Measurements from ENCODE around the gene PRADC1. TPM values are rescaled to one million over a fixed set of nuclear protein-coding genes. Genes with fewer than 3 reads are reported as not detected.

Gene PRADC1
- total and polyA plus RNA-seq, 2 donors (not counting 3 experiments of a cell fraction or from before 2014, with no cell fraction given) = 19.6 to 32.7 TPM

DNA sequence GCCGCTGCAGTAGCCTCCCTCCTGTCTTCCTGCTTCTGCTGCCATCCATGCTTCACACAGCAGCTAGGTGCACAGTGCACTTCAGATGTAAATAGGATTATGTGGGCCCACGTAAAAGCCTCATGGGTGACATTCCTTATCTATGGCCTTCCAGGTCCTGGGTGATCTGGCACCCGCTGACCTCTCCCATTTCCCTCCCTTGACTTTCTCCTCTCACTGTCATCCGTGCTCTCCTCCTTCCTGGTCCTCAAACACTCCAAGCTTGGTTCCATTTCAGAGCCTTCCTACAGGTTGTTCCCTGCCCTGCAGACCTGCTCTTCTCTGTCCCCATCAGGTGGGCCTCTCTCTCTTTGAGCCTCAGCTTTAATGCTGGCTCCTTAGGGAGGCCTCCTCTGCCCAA is 23.0 kb downstream of the PRADC1 start:
- Histone ChIP-seq H2AFZ (ENCODE audit: low read depth, low read length) (no peak overlapping the region), H3K27ac (ENCODE audit: insufficient read depth, low read depth, low read length) (no peak overlapping the region), H3K36me3 (ENCODE audit: control insufficient read depth in 2 of 2, extremely low read depth in 1 of 2, insufficient read depth in 2 of 2, low read length in 2 of 2) (no peaks in the 10 kb centered on the region), H3K79me2 (ENCODE audit: control insufficient read depth, insufficient read depth, low read length) (peaks cover 6% of the 10 kb centered on the region), H3K27me3 (ENCODE audit: control insufficient read depth in 2 of 2, insufficient read depth in 2 of 2, low read length in 2 of 2) (peaks cover 8 to 9% of the 10 kb centered on the region in 2 experiments), H3K9me1 (replicated peaks; ENCODE audit: control insufficient read depth, extremely low read depth, insufficient read depth, low read length) (no peaks in the 10 kb centered on the region), H3K4me3 (replicated peaks in 1 of 3; ENCODE audit: insufficient read depth in 1 of 3, low read depth in 1 of 3, low read length in 3 of 3) (no peak overlapping the region), H3K9me3 (replicated peaks; ENCODE audit: control insufficient read depth, insufficient read depth, low read length) (no peaks in the 10 kb centered on the region), H3K4me2 (ENCODE audit: insufficient read depth, low read length) (no peak overlapping the region), H3K4me1 (ENCODE audit: control insufficient read depth, extremely low read depth, insufficient read depth, low read length) (peaks cover 4% of the 10 kb centered on the region), H4K20me1 (replicated peaks; ENCODE audit: control insufficient read depth, extremely low read depth, insufficient read depth, low read length) (no peaks in the 10 kb centered on the region), H3K9ac (replicated peaks; ENCODE audit: extremely low read depth, insufficient read depth, low read length) (no peak overlapping the region)
- DNase-seq (ENCODE audit: low read depth, low spot score) (no peak), FAIRE-seq (no peak)
- intact Hi-C loops (cut with micrococcal nuclease) (no loop called here), dilution Hi-C loops (cut with MboI; ENCODE audit: extremely low pct_ligation_motif_present, low sequenced_read_pairs) (no loop called here)
- CTCF ChIA-PET = interaction anchor here (1.0 to 4.2 kb wide), 3 partner anchors 34 to 322 kb away, joined by 3 to 78 read pairs (median 17); no protein-coding TSS in a partner anchor
- TF ChIP-seq CTCF (IDR thresholded peaks at IDR 0.05; ENCODE audit: extremely low read depth in 1 of 2, insufficient read depth in 1 of 2, low read depth in 1 of 2, low read length in 2 of 2) (no peak), GATA2 (IDR thresholded peaks at IDR 0.05; ENCODE audit: insufficient read depth, insufficient read length, low read depth, low read length) (no peak), FOS (IDR thresholded peaks at IDR 0.05; ENCODE audit: borderline replicate concordance, insufficient read depth, low read length) (no peak), POLR2AphosphoS5 (IDR thresholded peaks at IDR 0.05; ENCODE audit: insufficient read depth, low read depth, low read length) (no peak), EZH2 (IDR thresholded peaks at IDR 0.05; ENCODE audit: borderline replicate concordance, low read depth, low read length, severe bottlenecking) (no peak), JUN (IDR thresholded peaks at IDR 0.05; ENCODE audit: borderline replicate concordance, insufficient read depth, insufficient read length, low read depth) (no peak), MYC (IDR thresholded peaks at IDR 0.05; ENCODE audit: low read depth, low read length) (no peak), POLR2A (IDR thresholded peaks at IDR 0.05; ENCODE audit: low read depth, low read length) (no peak), MAX (IDR thresholded peaks at IDR 0.05; ENCODE audit: insufficient read depth, insufficient read length) (no peak)
- POLR2A ChIA-PET = no interaction called here
- BruUV-seq (replicated peaks) = no TSS peak
